GM03348 (cell line): ENCODE measurements around the gene XPR1.
"Not testable (repeated sequence)": the region's sequence is repeated elsewhere in the genome, so short reads cannot be mapped to it uniquely, and the experiment has no call there.

ENCODE experiments used
- DNase-seq: peaks from one replicate; pipeline ENCODE4 v3.0.0; 2012; ENCODE audit warnings: low spot score

XPR1 gene

DNA sequence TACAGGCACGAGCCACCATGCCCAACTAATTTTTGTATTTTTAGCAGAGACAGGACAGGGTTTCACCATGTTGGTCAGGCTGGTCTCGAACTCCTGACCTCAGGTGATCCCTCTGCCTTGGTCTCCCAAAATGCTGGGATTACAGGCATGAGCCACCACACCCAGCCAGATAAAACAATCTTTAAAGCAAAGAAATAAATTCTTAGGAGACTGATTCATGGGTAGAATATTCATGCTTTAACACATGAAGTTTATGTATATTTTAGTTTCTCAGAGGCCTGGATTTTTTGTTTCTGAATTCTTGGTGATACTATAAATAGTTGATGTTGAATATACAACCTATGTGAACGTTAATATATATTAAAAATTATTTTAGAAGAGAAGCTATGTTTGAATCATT is 153.5 kb downstream of the XPR1 start:
- DNase-seq: no peak

GRCh38 chr1:180785887-180786286 is 154.1 kb downstream of the XPR1 start:
- no peak for DNase-seq

GRCh38 chr1:180786624-180787023 is 154.8 kb downstream of the XPR1 start:
- no peak for DNase-seq

DNA sequence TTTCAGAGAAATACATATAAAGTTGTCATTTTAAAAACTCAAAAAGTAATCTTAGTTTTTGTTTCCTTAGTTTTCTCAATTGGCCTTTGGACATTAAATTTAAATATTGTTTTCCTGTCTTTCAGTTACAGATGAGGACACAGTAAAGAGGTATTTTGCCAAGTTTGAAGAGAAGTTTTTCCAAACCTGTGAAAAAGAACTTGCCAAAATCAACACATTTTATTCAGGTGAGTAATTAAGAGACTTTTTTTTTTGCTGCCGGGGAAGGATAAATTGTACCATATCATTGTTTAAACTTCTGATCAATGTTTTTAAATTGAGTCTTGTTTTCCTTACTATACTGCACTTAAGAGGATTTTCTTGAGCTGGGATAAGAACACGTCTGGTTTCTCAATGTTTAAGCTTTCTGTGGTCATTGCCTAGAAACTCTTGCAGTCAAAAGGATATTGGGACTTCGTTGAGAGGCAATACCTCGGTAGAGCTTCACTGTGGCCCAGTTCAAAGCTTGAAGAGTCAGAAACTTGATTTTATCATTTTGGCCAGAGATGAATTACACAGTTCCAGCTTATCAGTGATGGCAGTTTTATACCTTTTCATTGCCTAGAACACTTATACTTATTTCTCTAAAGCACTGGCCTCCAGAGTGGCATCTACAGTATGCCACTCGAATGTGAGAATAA is 155.9 kb downstream of the XPR1 start:
- DNase-seq: no peak

DNA sequence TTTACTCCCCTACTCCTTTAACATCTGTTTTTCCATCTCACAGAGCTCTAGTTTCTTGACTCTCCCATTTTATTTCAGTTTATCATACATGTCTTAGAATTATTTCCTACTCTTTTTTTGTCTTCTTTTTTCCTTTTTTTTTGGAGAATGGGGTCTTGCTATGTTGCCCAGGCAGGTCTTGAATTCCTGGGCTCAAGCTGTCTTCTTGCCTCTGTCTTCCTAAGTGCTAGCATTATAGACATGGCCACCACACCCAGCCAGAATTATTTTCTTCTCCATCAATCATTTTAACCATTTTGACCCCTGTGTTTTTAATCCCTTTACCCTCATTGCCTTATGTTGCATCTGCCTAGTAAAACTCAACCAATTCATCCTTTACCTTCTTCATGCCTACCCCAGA is 157.6 kb downstream of the XPR1 start:
- DNase-seq: no peak

DNA sequence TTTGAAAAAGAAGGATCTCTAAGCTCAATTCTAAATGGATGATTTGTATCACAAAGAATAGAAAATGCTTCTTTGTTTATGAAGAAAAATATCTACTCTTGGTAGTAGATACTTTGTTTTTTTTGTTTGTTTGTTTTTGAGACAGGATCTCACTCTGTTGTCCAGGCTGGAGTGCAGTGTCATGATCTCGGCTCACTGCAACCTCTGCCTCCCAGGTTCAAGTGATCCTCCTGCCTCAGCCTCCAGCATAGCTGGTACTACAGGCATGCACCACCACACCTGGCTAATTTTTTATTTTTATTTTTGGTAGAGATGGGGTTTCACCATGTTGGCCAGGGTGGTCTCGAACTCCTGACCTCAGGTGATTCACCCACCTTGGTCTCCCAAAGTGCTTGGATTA is 159.3 kb downstream of the XPR1 start:
- DNase-seq: not testable (repeated sequence)

GRCh38 chr1:180791806-180792205 is 160.0 kb downstream of the XPR1 start:
- no peak for DNase-seq

DNA sequence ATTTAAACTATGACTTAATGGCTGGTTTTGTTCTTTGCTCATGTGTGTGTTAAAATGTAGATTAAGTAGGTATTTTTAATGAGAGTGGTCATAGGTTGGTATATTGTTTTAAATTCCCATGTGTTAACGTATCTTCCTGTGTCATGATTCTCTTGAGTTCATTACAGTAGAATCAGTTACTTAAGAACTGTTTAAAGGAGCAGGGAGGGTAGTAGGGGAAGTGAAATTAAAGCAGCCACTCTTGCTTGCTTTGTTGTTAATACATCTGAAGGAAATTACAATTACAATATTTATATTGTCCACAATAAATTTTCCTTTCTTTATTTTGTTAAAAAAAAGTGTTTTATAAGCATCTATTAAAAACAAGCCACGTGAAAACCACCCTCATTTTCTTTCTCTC is 161.6 kb downstream of the XPR1 start:
- no peak for DNase-seq

DNA sequence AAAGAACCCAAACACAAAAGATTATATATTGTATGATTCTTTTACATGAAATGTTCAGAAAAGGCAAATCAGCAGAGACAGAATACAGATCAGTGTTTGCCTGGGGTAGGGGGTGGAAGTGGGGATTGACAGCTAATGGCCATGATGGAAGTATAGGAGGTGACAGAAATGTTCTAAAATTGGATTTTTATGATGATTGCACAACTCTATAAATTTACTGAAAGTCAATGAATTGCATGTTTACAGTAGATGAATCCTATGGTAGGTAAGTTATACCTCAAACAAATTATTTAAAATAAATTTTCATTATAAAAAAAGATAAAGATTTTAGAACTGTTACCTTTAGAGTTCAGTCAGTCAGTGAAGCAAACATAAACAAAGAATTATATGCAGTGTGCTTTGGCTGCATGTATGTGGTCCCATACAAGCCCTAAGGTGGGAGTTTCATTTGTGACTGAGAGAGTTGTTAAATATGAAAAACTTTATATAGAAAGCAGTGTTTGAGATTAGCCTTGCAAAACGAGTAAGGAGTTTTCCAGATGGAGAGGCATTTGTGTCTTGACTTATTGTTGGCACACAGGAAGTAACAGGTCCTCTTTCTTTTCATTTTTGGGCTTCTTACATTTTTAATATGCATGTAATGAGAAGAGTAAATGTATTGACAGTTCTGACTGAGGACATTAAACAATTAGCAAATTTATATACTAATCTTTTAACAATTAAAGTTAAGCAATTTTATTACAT is 165.2 kb downstream of the XPR1 start:
- no peak for DNase-seq

DNA sequence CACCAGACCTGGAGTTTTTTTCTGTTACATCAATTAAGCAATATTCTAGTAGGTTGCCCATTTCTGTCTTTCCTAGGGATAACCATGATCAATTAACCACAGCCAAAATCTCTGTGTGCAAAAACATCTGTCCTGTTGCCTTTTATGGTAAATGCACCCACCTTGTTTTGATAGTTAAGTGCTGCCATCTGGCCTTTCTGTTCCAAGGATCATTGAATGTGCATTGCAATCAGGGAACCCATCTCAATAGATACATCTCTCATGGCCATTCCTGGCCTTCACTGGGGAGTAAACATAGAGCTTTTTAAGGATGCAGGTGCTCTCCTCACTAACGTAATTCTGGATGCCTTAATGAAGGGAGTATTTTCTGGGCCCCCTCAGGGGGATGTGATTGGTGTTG is 169.1 kb downstream of the XPR1 start:
- no peak for DNase-seq

DNA sequence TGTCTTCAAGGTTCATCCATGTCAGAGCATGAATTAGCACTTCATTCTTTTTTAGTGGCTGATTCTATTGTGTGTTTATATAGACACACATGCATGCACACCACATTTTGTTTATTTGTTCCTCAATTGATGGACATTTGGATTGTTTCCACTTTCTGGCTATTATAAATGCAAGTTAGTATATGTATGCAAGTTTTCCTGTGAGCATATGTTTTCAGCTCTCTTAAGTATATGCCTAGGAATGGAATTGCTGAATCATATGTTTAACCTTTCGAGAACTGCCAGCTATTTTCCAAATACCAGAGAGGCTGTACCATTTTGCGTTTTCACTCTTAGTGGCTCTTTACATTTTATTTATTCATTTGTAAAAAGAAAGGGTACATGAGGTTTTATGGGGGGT is 171.0 kb downstream of the XPR1 start:
- no peak for DNase-seq

GRCh38 chr1:180805316-180805715 is 173.5 kb downstream of the XPR1 start:
- no peak for DNase-seq

- no peak for DNase-seq
Measured at GRCh38 chr1:180811298-180811697, 179.5 kb downstream of the XPR1 start.

GRCh38 chr1:180811886-180812285 is 180.1 kb downstream of the XPR1 start:
- DNase-seq: no peak

DNA sequence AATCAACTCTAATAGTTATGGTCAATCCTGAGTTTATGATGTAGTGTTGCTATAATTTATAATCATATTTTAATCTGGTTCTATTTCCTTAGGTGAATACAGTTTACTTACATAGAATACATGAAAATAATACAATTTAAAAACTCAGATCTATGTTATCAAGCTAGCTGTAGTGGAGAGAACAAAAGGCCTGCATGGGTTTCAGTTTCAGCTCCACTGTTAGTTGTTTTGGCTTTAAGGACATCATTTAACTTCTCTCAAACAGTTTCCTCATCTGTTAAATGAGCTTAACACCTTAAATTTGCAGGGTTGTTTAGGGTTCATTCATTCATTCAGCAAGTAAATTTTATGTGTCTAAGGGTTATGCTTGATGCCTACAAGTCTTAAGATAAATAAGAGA is 182.4 kb downstream of the XPR1 start:
- no peak for DNase-seq

DNA sequence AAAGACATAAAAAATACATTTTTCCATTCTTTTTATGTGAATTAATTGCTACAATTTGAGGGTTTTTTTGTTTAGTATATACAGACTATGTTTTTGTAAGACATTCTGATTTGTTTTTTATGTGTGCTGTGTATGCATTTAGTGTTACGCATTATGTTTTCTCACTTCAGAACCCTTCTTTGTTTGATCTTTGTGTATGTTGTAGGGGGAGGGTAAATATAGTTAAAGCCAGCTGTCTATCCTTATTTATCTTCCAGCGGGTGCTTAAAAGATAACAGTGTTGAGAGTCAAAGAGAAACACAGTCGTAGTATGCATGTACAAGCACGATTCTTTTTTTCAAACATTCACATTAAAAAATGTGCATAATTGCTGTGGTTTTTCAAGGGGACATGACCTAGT is 183.4 kb downstream of the XPR1 start:
- DNase-seq: no peak

GRCh38 chr1:180816132-180816531 is 184.3 kb downstream of the XPR1 start:
- DNase-seq: no peak

DNA sequence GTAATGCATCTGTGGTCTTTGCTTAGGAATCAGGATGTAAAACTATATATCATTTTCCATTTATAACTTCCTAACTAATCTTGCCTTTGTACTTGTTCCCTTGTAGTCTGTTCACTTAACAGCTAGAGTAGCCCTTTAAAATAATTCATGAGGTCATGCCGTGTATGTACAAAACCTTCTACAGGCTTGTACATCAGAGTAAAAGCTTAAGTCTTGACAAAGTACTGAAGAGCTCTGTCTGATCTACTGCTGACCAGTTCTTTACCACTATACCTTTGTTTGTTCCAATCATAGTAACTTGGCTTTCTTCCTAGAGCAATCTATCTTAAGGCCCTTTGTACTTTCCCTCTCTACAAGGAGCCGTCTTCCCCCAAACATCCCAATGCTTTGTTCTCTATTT is 190.1 kb downstream of the XPR1 start:
- no peak for DNase-seq

- not testable (repeated sequence) for DNase-seq
Measured at GRCh38 chr1:180831507-180831906, 199.7 kb downstream of the XPR1 start.

DNA sequence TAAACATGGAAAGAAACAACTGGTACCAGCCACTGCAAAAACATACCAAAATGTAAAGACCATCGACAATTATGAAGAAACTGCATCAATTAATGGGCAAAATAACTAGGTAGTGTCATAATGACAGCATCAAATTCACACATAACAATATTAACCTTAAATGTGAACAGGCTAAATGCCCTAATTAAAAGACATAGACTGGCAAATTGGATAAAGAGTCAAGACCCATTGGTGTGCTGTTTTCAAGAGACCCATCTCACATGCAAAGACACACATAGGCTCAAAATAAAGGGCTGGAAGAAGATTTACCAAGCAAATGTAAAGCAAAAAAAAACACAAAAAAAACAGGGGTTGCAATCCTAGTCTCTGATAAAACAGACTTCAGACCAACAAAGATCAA is 201.4 kb downstream of the XPR1 start:
- not testable (repeated sequence) for DNase-seq

GRCh38 chr1:180836449-180836848 is 204.6 kb downstream of the XPR1 start:
- no peak for DNase-seq

DNA sequence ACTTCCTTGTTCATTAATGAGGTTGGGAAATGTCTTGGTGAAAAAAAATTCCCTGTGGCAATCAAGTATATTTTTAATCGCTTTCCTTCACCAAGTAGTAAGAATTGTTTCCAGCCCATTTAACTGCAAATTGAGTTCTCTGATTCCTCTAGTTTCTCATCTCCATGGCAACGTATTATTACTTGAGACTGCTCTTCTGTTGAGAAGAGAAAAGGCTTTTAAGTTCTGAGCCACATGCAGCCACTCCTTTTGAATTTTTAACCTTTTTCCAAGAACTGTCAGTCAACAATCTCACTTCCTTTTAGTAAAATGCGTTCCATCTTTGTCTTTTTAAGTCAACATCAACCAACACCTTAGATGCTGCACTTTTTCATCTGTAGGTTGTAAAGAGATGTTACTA is 205.2 kb downstream of the XPR1 start:
- no peak for DNase-seq

DNA sequence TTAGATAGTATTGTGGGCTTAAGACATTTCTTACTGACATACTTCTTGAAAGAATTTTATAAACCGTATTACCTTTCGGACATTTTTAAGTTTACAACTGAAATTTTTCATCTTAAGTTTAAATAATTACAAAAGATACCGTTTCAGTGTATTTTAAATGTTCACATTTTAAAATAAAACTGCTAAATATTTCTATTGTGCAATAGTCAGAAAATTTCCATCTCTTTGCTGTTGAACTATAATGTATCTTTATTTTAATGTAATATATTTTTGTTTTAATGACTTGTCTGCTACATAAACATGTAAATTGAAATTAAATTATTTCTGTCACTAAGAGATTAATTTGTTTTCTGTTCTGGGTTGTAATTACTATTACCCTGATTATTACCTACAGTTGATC is 206.7 kb downstream of the XPR1 start:
- DNase-seq: no peak

GRCh38 chr1:180839547-180839946 is 207.7 kb downstream of the XPR1 start:
- DNase-seq: no peak
